K562 (cell line): ENCODE data around the gene QPRT. TPM values are rescaled to one million over a fixed set of nuclear protein-coding genes. Genes with fewer than 3 reads are reported as not detected.

Experiments used
- BACH1 ChIP-seq: fragments of 200-800 bp; sonication (Bioruptor generic); IDR thresholded peaks from 2 replicates; pipeline ENCODE4 v1.6.1; 2016; ENCODE audit warnings: missing genetic modification characterization, missing compliant biosample characterization
- DDX20 ChIP-seq: fragments of 450-650 bp; IDR thresholded peaks from 2 replicates; pipeline ENCODE4 v1.6.1; 2016; ENCODE audit warnings: missing genetic modification characterization, low read depth, mild to moderate bottlenecking, missing compliant biosample characterization, moderate library complexity
- DPF2 ChIP-seq: fragments of 450-650 bp; IDR thresholded peaks from 2 replicates; pipeline ENCODE4 v1.6.1; 2016
- GATAD2A ChIP-seq: fragments of 450-650 bp; IDR thresholded peaks from 2 replicates; pipeline ENCODE4 v1.6.1; 2017
- MYC ChIP-seq, 2 experiments: fragments of 250-450 bp in 1 of 2; sonication (Bioruptor Pico) in 1 of 2; IDR thresholded peaks; 2 replicates each; pipeline versions ENCODE4 v1.5.1 to v1.6.1; 2012 to 2021; ENCODE audit warnings: low read depth in 2 of 2, borderline replicate concordance in 1 of 2, improper control_type of control experiment in 1 of 2, low read length in 1 of 2, mild to moderate bottlenecking in 1 of 2, moderate library complexity in 1 of 2
- NR2C1 ChIP-seq, 2 experiments: fragments of 450-650 bp; IDR thresholded peaks; 2 replicates each; pipeline ENCODE4 v1.6.1; 2017; ENCODE audit warnings: mild to moderate bottlenecking in 2 of 2, antibody characterized with exemption in 1 of 2, inconsistent platforms in 1 of 2, missing compliant biosample characterization in 1 of 2, missing genetic modification characterization in 1 of 2
- ZBTB26 ChIP-seq: fragments of 450-650 bp; formaldehyde crosslinking; IDR thresholded peaks from 2 replicates; pipeline ENCODE4 v1.4.0; 2022; ENCODE audit warnings: missing genetic modification characterization
- ZC3H4 ChIP-seq: sonication (generic); formaldehyde crosslinking; IDR thresholded peaks from 2 replicates; pipeline ENCODE4 v1.9.0; 2021; ENCODE audit warnings: missing genetic modification reagents, borderline replicate concordance
- ZNF778 ChIP-seq: fragments of 450-650 bp; formaldehyde crosslinking; IDR thresholded peaks from 2 replicates; pipeline ENCODE4 v1.4.0; 2020; ENCODE audit warnings: mild to moderate bottlenecking, moderate library complexity
- polyA plus RNA-seq, 8 experiments: library from polyadenylated mRNA; depleted of rRNA in 4 of 8; stranded (reverse) in 5 of 8; unstranded in 3 of 8; fragments of >200 nt; fragmentation: Nextera tagmentation in 2 of 8; fragmentation: Illumina TruSeq in 1 of 8; extraction: Ambion mirVana in 2 of 8; extraction: Trizol in 1 of 8; gene quantifications; 2 replicates each; pipeline versions ENCODE4 v1.2.1 to v1.2.3, GENCODE V29; 2011 to 2014; ENCODE audit warnings: inconsistent platforms in 1 of 8, missing spikeins in 1 of 8
- total RNA-seq, 7 experiments: library from RNA; depleted of rRNA in 6 of 7; stranded (reverse); fragments of >200 nt in 6 of 7; fragmentation: Illumina TruSeq in 2 of 7; extraction: Trizol in 2 of 7; gene quantifications; 2 replicates each; pipeline versions ENCODE4 v1.2.1 to v1.2.3, GENCODE V29; 2011 to 2021; ENCODE audit warnings: low replicate concordance in 1 of 7
- TF ChIP-seq, protein P1 (sequence below), 2 experiments: IDR thresholded peaks; 2 replicates each; pipeline ENCODE4 v1.6.1; 2011; ENCODE audit warnings: borderline replicate concordance in 1 of 2, control low read depth in 1 of 2, low read depth in 1 of 2, low read length in 1 of 2, mild to moderate bottlenecking in 1 of 2, mixed read lengths in 1 of 2, moderate library complexity in 1 of 2; ENCODE audit not compliant: insufficient read depth in 1 of 2, insufficient read length in 1 of 2, poor library complexity in 1 of 2, severe bottlenecking in 1 of 2; ENCODE audit errors: extremely low read depth in 1 of 2
- TF ChIP-seq, protein P2 (sequence below), 2 experiments: fragments of 450-650 bp in 1 of 2; sonication (generic) in 1 of 2; formaldehyde crosslinking in 1 of 2; IDR thresholded peaks; 2 replicates each; pipeline versions ENCODE4 v1.7.1 to v1.9.0; 2016 to 2022; ENCODE audit warnings: inconsistent platforms in 1 of 2, mild to moderate bottlenecking in 1 of 2, missing genetic modification reagents in 1 of 2

The QPRT gene
- total and polyA plus RNA-seq, 9 of the 15 experiments (the other 6 are each of a cell fraction or from before 2014, with no cell fraction given): 7.7 to 112 (median 64.1) TPM

GRCh38 chr16:29710227-29711219 is 31.5 kb downstream of the QPRT start (continued):
- no peak for TF ChIP-seq ZBTB26 (CRISPR knock-in tag)
- TF ChIP-seq ZC3H4: no peak
- TF ChIP-seq, protein P1, sequence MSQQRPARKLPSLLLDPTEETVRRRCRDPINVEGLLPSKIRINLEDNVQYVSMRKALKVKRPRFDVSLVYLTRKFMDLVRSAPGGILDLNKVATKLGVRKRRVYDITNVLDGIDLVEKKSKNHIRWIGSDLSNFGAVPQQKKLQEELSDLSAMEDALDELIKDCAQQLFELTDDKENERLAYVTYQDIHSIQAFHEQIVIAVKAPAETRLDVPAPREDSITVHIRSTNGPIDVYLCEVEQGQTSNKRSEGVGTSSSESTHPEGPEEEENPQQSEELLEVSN (IDR thresholded peaks at IDR 0.05; ENCODE audit: borderline replicate concordance in 1 of 2, extremely low read depth in 1 of 2, insufficient read depth in 1 of 2, insufficient read length in 1 of 2, low read depth in 1 of 2, low read length in 1 of 2, poor library complexity in 1 of 2, severe bottlenecking in 1 of 2): peak; percentile 28 to 74
- TF ChIP-seq ZNF778 (CRISPR knock-in tag): no peak
- TF ChIP-seq BACH1: no peak
- no peak for TF ChIP-seq DDX20 (tag)
- TF ChIP-seq NR2C1 (IDR thresholded peaks at IDR 0.05): no peak; the same call in 1 of the 2 replicates
- 0 out of 2 replicates have a peak, but pooled peaks have one; percentile 17 for TF ChIP-seq NR2C1 (tag; IDR thresholded peaks at IDR 0.05)
- peak; percentile 97 for TF ChIP-seq MYC (IDR thresholded peaks at IDR 0.05; ENCODE audit: low read depth, low read length)
- peak; percentile 60; the same call in 1 of the 2 replicates for TF ChIP-seq MYC (CRISPR knock-in tag; IDR thresholded peaks at IDR 0.05; ENCODE audit: borderline replicate concordance, low read depth)
- no peak for TF ChIP-seq DPF2
- TF ChIP-seq, protein P2, sequence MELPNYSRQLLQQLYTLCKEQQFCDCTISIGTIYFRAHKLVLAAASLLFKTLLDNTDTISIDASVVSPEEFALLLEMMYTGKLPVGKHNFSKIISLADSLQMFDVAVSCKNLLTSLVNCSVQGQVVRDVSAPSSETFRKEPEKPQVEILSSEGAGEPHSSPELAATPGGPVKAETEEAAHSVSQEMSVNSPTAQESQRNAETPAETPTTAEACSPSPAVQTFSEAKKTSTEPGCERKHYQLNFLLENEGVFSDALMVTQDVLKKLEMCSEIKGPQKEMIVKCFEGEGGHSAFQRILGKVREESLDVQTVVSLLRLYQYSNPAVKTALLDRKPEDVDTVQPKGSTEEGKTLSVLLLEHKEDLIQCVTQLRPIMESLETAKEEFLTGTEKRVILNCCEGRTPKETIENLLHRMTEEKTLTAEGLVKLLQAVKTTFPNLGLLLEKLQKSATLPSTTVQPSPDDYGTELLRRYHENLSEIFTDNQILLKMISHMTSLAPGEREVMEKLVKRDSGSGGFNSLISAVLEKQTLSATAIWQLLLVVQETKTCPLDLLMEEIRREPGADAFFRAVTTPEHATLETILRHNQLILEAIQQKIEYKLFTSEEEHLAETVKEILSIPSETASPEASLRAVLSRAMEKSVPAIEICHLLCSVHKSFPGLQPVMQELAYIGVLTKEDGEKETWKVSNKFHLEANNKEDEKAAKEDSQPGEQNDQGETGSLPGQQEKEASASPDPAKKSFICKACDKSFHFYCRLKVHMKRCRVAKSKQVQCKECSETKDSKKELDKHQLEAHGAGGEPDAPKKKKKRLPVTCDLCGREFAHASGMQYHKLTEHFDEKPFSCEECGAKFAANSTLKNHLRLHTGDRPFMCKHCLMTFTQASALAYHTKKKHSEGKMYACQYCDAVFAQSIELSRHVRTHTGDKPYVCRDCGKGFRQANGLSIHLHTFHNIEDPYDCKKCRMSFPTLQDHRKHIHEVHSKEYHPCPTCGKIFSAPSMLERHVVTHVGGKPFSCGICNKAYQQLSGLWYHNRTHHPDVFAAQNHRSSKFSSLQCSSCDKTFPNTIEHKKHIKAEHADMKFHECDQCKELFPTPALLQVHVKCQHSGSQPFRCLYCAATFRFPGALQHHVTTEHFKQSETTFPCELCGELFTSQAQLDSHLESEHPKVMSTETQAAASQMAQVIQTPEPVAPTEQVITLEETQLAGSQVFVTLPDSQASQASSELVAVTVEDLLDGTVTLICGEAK (IDR thresholded peaks at IDR 0.05): 0 out of 2 replicates have a peak, but pooled peaks have one; percentile 17
- TF ChIP-seq, protein P2 (CRISPR knock-in tag; IDR thresholded peaks at IDR 0.05): no peak
- TF ChIP-seq GATAD2A: no peak; the same call in 1 of the 2 replicates
